Caco-2 (cell line): ENCODE results near the gene UBL3. TPM values are rescaled to one million over a fixed set of nuclear protein-coding genes. Genes with fewer than 3 reads are reported as not detected.

Experiments used
- BruUV-seq: library from RNA; stranded (reverse); fragments of 400-500 nt; replicated peaks from 2 replicates; lab custom pipeline; 2021; lab: Mats Ljungman, UMichigan
- CTCF ChIA-PET: fragments of 300-600 bp; sonication (Branson Sonifier 250); formaldehyde crosslinking; loops from one replicate; lab custom pipeline; 2022; ENCODE audit warnings: antibody characterized with exemption; lab: Charles Lee
- POLR2A ChIA-PET: fragments of 300-600 bp; sonication (Branson Sonifier 250); formaldehyde crosslinking; loops from one replicate; lab custom pipeline; 2022; ENCODE audit warnings: antibody characterized with exemption; lab: Charles Lee
- DNase-seq, 2 experiments: peaks; one replicate each; pipeline versions ENCODE4 v3.0.0 to v3.0.0-alpha.2; 2020 to 2022
- H3K27me3 ChIP-seq: replicated peaks from 2 replicates; pipeline ENCODE4 v1.6.0; 2011; ENCODE audit warnings: low read length; ENCODE audit not compliant: control insufficient read depth, insufficient read depth
- H3K36me3 ChIP-seq: 2 replicates; pipeline ENCODE4 v1.5.1; 2011; ENCODE audit warnings: low read length; ENCODE audit not compliant: control insufficient read depth, insufficient read depth
- H3K4me1 ChIP-seq: fragments of 250-450 bp; sonication (Bioruptor Pico); 2 replicates; pipeline ENCODE4 v1.5.1; 2020; ENCODE audit warnings: mild to moderate bottlenecking
- H3K4me3 ChIP-seq: 2 replicates; pipeline ENCODE4 v1.5.1; 2011; ENCODE audit warnings: low read depth, mild to moderate bottlenecking, control low read depth, low read length
- H3K9me3 ChIP-seq: fragments of 250-450 bp; sonication (Bioruptor Pico); 2 replicates; pipeline ENCODE4 v1.5.1; 2020; ENCODE audit warnings: mild to moderate bottlenecking, moderate library complexity
- H3K27ac Mint-ChIP-seq: one replicate; pipeline ENCODE4 v1.8.0; 2022; ENCODE audit warnings: mixed read lengths; ENCODE audit not compliant: unreplicated experiment
- H3K27me3 Mint-ChIP-seq: one replicate; pipeline ENCODE4 v1.8.0; 2022; ENCODE audit warnings: mixed read lengths; ENCODE audit not compliant: insufficient read depth, unreplicated experiment
- H3K36me3 Mint-ChIP-seq: one replicate; pipeline ENCODE4 v1.8.0; 2022; ENCODE audit warnings: mild to moderate bottlenecking, mixed read lengths; ENCODE audit not compliant: insufficient read depth, unreplicated experiment
- H3K4me1 Mint-ChIP-seq: one replicate; pipeline ENCODE4 v1.8.0; 2022; ENCODE audit warnings: low read depth, mixed read lengths; ENCODE audit not compliant: unreplicated experiment
- H3K4me3 Mint-ChIP-seq: one replicate; pipeline ENCODE4 v1.8.0; 2022; ENCODE audit warnings: mild to moderate bottlenecking, moderate library complexity, mixed read lengths; ENCODE audit not compliant: unreplicated experiment
- H3K9me3 Mint-ChIP-seq: one replicate; pipeline ENCODE4 v1.8.0; 2022; ENCODE audit warnings: mixed read lengths; ENCODE audit not compliant: unreplicated experiment
- intact Hi-C: fragments of 100-400 bp; cut with micrococcal nuclease; formaldehyde crosslinking; loops from one replicate; pipeline ENCODE4 v1.10.0; 2022; ENCODE audit not compliant: unreplicated experiment
- total RNA-seq: library from RNA; stranded (reverse); gene quantifications from 2 replicates; pipeline ENCODE4 v1.2.3, GENCODE V29; 2022
- TF ChIP-seq, protein P1 (sequence below), 2 experiments: fragments of 200-600 bp in 1 of 2; IDR thresholded peaks; 1 replicate in 1 of 2; 2 replicates in 1 of 2; pipeline versions ENCODE4 v1.5.1 to v1.8.0; 2011 to 2022; ENCODE audit warnings: antibody characterized with exemption in 1 of 2, control low read depth in 1 of 2, inconsistent platforms in 1 of 2, low read depth in 1 of 2, low read length in 1 of 2, mild to moderate bottlenecking in 1 of 2, moderate library complexity in 1 of 2; ENCODE audit not compliant: insufficient read depth in 1 of 2, severe bottlenecking in 1 of 2, unreplicated experiment in 1 of 2

UBL3 gene
- total RNA-seq, 1 experiment from 2014 or later, result 37.5 TPM

DNA sequence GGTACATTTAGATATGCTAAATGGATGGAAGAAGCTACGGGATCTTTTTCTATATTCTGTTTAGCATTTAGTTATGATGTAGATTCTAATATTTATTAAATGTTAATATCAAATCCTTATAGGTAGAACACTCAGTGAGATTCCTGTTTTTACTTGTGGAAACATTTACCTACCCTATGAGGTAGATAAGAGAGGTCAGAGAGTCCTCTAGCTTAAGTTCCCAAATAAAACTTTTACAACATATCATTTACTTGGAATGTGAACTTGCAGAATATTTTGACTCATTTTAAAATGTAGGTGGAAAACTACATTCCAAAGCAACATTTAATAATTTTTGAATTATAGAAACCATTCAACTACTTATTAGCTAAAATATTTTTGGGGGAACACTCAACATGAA is 63.7 kb downstream of the UBL3 start:
- DNase-seq, result no peak
- Histone ChIP-seq H3K36me3 (no peaks in the 10 kb centered on the region; the same call in 1 of the 2 replicates), H3K27me3 (no peaks in the 10 kb centered on the region), H3K4me1 (peaks cover 53% of the 10 kb centered on the region), H3K4me3 (no peak overlapping the region), H3K9me3 (no peaks in the 10 kb centered on the region)
- intact Hi-C loops, result loop anchor here (5.0 kb wide), 1 partner anchor 56 kb away; no protein-coding TSS in a partner anchor
- Mint-ChIP-seq H3K27ac (peak overlapping the region; percentile 57), H3K4me1 (peaks cover 42% of the 10 kb centered on the region), H3K36me3 (peaks cover 7% of the 10 kb centered on the region), H3K9me3 (peaks cover 9% of the 10 kb centered on the region), H3K27me3 (no peaks in the 10 kb centered on the region), H3K4me3 (no peak overlapping the region)
- ChIA-PET CTCF (interaction anchor here (1.3 to 1.9 kb wide), 2 partner anchors 137 to 326 kb away, joined by 3 to 6 read pairs; no protein-coding TSS in a partner anchor), POLR2A (interaction anchor here (0.6 to 1.3 kb wide), 2 partner anchors 48 to 137 kb away, joined by 3 to 5 read pairs; no protein-coding TSS in a partner anchor)
- BruUV-seq, result no TSS peak
- TF ChIP-seq, protein P1, sequence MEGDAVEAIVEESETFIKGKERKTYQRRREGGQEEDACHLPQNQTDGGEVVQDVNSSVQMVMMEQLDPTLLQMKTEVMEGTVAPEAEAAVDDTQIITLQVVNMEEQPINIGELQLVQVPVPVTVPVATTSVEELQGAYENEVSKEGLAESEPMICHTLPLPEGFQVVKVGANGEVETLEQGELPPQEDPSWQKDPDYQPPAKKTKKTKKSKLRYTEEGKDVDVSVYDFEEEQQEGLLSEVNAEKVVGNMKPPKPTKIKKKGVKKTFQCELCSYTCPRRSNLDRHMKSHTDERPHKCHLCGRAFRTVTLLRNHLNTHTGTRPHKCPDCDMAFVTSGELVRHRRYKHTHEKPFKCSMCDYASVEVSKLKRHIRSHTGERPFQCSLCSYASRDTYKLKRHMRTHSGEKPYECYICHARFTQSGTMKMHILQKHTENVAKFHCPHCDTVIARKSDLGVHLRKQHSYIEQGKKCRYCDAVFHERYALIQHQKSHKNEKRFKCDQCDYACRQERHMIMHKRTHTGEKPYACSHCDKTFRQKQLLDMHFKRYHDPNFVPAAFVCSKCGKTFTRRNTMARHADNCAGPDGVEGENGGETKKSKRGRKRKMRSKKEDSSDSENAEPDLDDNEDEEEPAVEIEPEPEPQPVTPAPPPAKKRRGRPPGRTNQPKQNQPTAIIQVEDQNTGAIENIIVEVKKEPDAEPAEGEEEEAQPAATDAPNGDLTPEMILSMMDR (IDR thresholded peaks at IDR 0.05; ENCODE audit: insufficient read depth in 1 of 2, low read depth in 1 of 2, low read length in 1 of 2, severe bottlenecking in 1 of 2, unreplicated experiment in 1 of 2), result no peak

DNA sequence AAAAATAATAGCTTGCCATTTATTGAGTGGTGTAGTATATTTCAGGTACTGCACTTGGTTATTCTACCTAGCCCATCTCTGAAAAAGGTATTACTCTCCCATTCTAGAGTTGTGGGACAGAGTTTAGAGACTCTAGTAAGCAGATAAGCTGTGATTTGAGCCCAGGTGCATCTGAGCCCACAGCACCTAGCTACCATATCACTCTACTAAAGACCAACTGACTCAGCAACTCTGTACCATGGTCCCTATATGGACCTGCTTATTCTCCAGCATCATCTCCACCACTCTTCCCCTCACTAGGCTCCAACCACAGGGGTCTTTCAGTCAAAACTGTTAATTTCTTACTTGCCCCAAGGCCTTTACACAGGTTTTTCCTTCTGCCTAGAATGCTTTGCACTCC is 64.4 kb downstream of the UBL3 start:
- H3K4me1 Mint-ChIP-seq, result peaks cover 35% of the 10 kb centered on the region
- Histone ChIP-seq H3K27me3 (no peaks in the 10 kb centered on the region), H3K4me1 (peaks cover 46% of the 10 kb centered on the region), H3K36me3 (no peaks in the 10 kb centered on the region; the same call in 1 of the 2 replicates), H3K9me3 (no peaks in the 10 kb centered on the region), H3K4me3 (no peak overlapping the region)
- CTCF ChIA-PET, result interaction anchor here (1.3 to 1.9 kb wide), 2 partner anchors 138 to 327 kb away, joined by 3 to 6 read pairs; no protein-coding TSS in a partner anchor
- intact Hi-C loops, result loop anchor here (5.0 kb wide), 1 partner anchor 56 kb away; no protein-coding TSS in a partner anchor
- no peak overlapping the region for H3K4me3 Mint-ChIP-seq
- H3K36me3 Mint-ChIP-seq, result peaks cover 6% of the 10 kb centered on the region
- no peaks in the 10 kb centered on the region for H3K27me3 Mint-ChIP-seq
- H3K27ac Mint-ChIP-seq, result peak overlapping the region; percentile 57
- peaks cover 4% of the 10 kb centered on the region for H3K9me3 Mint-ChIP-seq
- TF ChIP-seq, protein P1 (IDR thresholded peaks at IDR 0.05; ENCODE audit: insufficient read depth in 1 of 2, low read depth in 1 of 2, low read length in 1 of 2, severe bottlenecking in 1 of 2, unreplicated experiment in 1 of 2), result no peak
- POLR2A ChIA-PET, result interaction anchor here (1.3 kb wide), 1 partner anchor 138 kb away, joined by 3 read pairs; no protein-coding TSS in a partner anchor
- BruUV-seq, result no TSS peak
- no peak for DNase-seq

DNA sequence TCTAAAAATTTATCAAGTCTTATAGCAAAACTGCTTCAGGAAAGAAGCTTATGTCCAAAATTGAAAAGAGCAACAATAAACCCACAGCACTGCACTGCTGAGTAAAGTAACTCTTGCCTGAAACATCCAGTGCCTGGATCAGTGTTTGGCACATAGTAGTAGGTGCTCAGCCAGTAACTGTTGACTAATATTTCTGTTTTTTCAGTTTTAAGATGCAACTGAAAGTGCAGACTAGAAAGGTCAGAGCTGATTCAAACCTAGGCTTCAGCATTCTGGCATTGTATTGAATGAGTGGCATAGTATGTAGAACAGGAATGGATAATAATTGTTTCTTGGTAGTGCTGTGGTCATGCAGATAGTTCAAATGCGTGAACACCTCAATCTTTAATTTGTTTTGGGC is 67.6 kb downstream of the UBL3 start:
- Mint-ChIP-seq H3K4me1 (peaks cover 17% of the 10 kb centered on the region), H3K4me3 (no peak overlapping the region), H3K9me3 (no peaks in the 10 kb centered on the region), H3K27ac (no peak overlapping the region), H3K27me3 (no peaks in the 10 kb centered on the region), H3K36me3 (no peaks in the 10 kb centered on the region)
- TF ChIP-seq, protein P1 (IDR thresholded peaks at IDR 0.05; ENCODE audit: insufficient read depth in 1 of 2, low read depth in 1 of 2, low read length in 1 of 2, severe bottlenecking in 1 of 2, unreplicated experiment in 1 of 2), result no peak
- H3K4me1 ChIP-seq, result peaks cover 28% of the 10 kb centered on the region
- intact Hi-C loops, result no loop called here
- no peak overlapping the region for H3K4me3 ChIP-seq
- ChIA-PET CTCF (interaction anchor here (0.6 to 1.2 kb wide), 2 partner anchors 141 to 1645 kb away, joined by 4 read pairs; no protein-coding TSS in a partner anchor), POLR2A (no interaction called here)
- BruUV-seq, result no TSS peak
- no peaks in the 10 kb centered on the region for H3K27me3 ChIP-seq
- DNase-seq, result no peak
- H3K9me3 ChIP-seq, result no peaks in the 10 kb centered on the region
- H3K36me3 ChIP-seq, result no peaks in the 10 kb centered on the region; the same call in 1 of the 2 replicates
